HEK293T (cell line): ENCODE measurements around the gene C10orf120.

Source experiments
- ARNT ChIP-seq: fragments of 450-650 bp; IDR thresholded peaks from 2 replicates; pipeline ENCODE4 v1.6.1; 2017; ENCODE audit warnings: mild to moderate bottlenecking
- BHLHE40 ChIP-seq: fragments of 450-650 bp; IDR thresholded peaks from 2 replicates; pipeline ENCODE4 v1.6.1; 2016; ENCODE audit warnings: mild to moderate bottlenecking, moderate library complexity, borderline replicate concordance
- CTBP1 ChIP-seq: fragments of 450-650 bp; IDR thresholded peaks from 2 replicates; pipeline ENCODE4 v1.6.1; 2016; ENCODE audit warnings: borderline replicate concordance
- ELF4 ChIP-seq: fragments of 450-650 bp; IDR thresholded peaks from 2 replicates; pipeline ENCODE4 v1.6.1; 2017; ENCODE audit warnings: antibody characterized with exemption
- FOXK2 ChIP-seq: fragments of 450-650 bp; IDR thresholded peaks from 2 replicates; pipeline ENCODE4 v1.6.1; 2016; ENCODE audit warnings: mild to moderate bottlenecking
- FOXM1 ChIP-seq: fragments of 450-650 bp; IDR thresholded peaks from 2 replicates; pipeline ENCODE4 v1.6.1; 2017; ENCODE audit warnings: mild to moderate bottlenecking, borderline replicate concordance
- HDGF ChIP-seq: fragments of 450-650 bp; IDR thresholded peaks from 2 replicates; pipeline ENCODE4 v1.6.1; 2017; ENCODE audit warnings: antibody characterized with exemption, borderline replicate concordance
- L3MBTL2 ChIP-seq: fragments of 450-650 bp; conservative IDR thresholded peaks from 2 replicates; pipeline ENCODE4 v1.6.1; 2016; ENCODE audit warnings: mild to moderate bottlenecking
- LEF1 ChIP-seq: fragments of 450-650 bp; IDR thresholded peaks from 2 replicates; pipeline ENCODE4 v1.6.1; 2017; ENCODE audit warnings: mild to moderate bottlenecking, borderline replicate concordance
- NFRKB ChIP-seq: fragments of 450-650 bp; IDR thresholded peaks from 2 replicates; pipeline ENCODE4 v1.6.1; 2016; ENCODE audit warnings: mild to moderate bottlenecking, moderate library complexity
- SUZ12 ChIP-seq: fragments of 450-650 bp; IDR thresholded peaks from 2 replicates; pipeline ENCODE4 v1.6.1; 2016; ENCODE audit warnings: mild to moderate bottlenecking
- TARDBP ChIP-seq: fragments of 450-650 bp; IDR thresholded peaks from 2 replicates; pipeline ENCODE4 v1.6.1; 2016
- ZNF384 ChIP-seq: fragments of 450-650 bp; IDR thresholded peaks from 2 replicates; pipeline ENCODE4 v1.6.1; 2016
- TF ChIP-seq, protein P1 (sequence below): fragments of 450-650 bp; IDR thresholded peaks from 2 replicates; pipeline ENCODE4 v1.6.1; 2016

DNA sequence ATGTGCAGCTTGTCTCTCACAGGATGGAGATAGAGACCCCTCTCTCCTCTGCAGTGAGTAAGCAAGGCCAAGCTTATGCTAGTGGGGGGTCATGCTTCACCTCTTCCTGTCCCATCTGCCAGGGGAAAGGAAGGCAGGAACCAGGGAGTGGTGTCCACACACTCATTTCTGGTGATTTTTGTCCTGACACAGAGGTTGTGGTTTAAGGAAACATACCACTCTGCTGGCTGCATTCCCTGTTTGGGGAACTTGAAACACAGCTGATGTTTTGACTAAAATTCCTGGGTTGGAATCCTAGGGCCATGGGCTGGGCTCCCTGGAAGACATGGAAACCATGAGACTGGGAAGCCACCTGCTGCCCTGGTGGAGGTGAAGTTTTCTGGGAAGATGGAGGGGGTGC, 21.4 kb downstream of the C10orf120 start:
- no peak for TF ChIP-seq FOXK2
- TF ChIP-seq, protein P1, sequence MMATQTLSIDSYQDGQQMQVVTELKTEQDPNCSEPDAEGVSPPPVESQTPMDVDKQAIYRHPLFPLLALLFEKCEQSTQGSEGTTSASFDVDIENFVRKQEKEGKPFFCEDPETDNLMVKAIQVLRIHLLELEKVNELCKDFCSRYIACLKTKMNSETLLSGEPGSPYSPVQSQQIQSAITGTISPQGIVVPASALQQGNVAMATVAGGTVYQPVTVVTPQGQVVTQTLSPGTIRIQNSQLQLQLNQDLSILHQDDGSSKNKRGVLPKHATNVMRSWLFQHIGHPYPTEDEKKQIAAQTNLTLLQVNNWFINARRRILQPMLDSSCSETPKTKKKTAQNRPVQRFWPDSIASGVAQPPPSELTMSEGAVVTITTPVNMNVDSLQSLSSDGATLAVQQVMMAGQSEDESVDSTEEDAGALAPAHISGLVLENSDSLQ, result no peak
- TF ChIP-seq SUZ12, result no peak
- TF ChIP-seq ELF4, result no peak
- TF ChIP-seq FOXM1, result no peak
- TF ChIP-seq HDGF, result no peak
- TF ChIP-seq ZNF384, result no peak
- TF ChIP-seq NFRKB, result no peak
- TF ChIP-seq BHLHE40, result no peak
- no peak for TF ChIP-seq TARDBP
- no peak for TF ChIP-seq CTBP1
- TF ChIP-seq LEF1, result no peak
- no peak for TF ChIP-seq L3MBTL2
- no peak for TF ChIP-seq ARNT
